Hepatocyte (in vitro differentiated cells): Measurements from ENCODE around the gene TUBGCP3. TPM values are rescaled to one million over a fixed set of nuclear protein-coding genes. Genes with fewer than 3 reads are reported as not detected.

Experiments used
- DNase-seq: peaks from one replicate; pipeline ENCODE4 v3.0.0-alpha.2; 2016; ENCODE audit warnings: low spot score
- H2AFZ ChIP-seq: fragments of 200-600 bp; sonication (generic); 2 replicates; pipeline ENCODE4 v1.6.0; 2016; ENCODE audit warnings: antibody characterized with exemption, mild to moderate bottlenecking
- H3K27ac ChIP-seq: fragments of 200-600 bp; sonication (generic); 2 replicates; pipeline ENCODE4 v1.5.1; 2016; ENCODE audit warnings: mild to moderate bottlenecking
- H3K27me3 ChIP-seq: fragments of 200-600 bp; sonication (generic); 2 replicates; pipeline ENCODE4 v1.6.1; 2016
- H3K36me3 ChIP-seq: fragments of 200-600 bp; sonication (generic); replicated peaks from 2 replicates; pipeline ENCODE4 v1.5.1; 2016; ENCODE audit warnings: low read depth; ENCODE audit not compliant: insufficient read depth
- H3K4me1 ChIP-seq: fragments of 200-600 bp; sonication (generic); 2 replicates; pipeline ENCODE4 v1.5.1; 2016; ENCODE audit warnings: mild to moderate bottlenecking, moderate library complexity; ENCODE audit not compliant: insufficient read depth
- H3K4me2 ChIP-seq: fragments of 200-600 bp; sonication (generic); 2 replicates; pipeline ENCODE4 v1.6.0; 2016
- H3K4me3 ChIP-seq: fragments of 200-600 bp; sonication (generic); 2 replicates; pipeline ENCODE4 v1.5.1; 2016; ENCODE audit warnings: mild to moderate bottlenecking
- H3K79me2 ChIP-seq: fragments of 200-600 bp; sonication (generic); 2 replicates; pipeline ENCODE4 v1.6.0; 2017; ENCODE audit warnings: mild to moderate bottlenecking
- H3K9me2 ChIP-seq: fragments of 200-600 bp; sonication (generic); replicated peaks from 2 replicates; pipeline ENCODE4 v1.6.0; 2017; ENCODE audit warnings: mild to moderate bottlenecking; ENCODE audit not compliant: insufficient read depth
- H3K9me3 ChIP-seq: fragments of 200-600 bp; sonication (generic); 2 replicates; pipeline ENCODE4 v1.5.1; 2016; ENCODE audit warnings: low read depth, mild to moderate bottlenecking
- H4K20me1 ChIP-seq: fragments of 200-600 bp; sonication (generic); 2 replicates; pipeline ENCODE4 v1.6.0; 2016; ENCODE audit warnings: mild to moderate bottlenecking; ENCODE audit not compliant: insufficient read depth, poor library complexity, severe bottlenecking
- CTCF ChIP-seq: fragments of 200-600 bp; sonication (generic); IDR thresholded peaks from 2 replicates; pipeline ENCODE4 v1.5.1; 2016; ENCODE audit warnings: antibody characterized with exemption, mild to moderate bottlenecking; ENCODE audit not compliant: poor library complexity
- EZH2 ChIP-seq: fragments of 200-600 bp; sonication (generic); IDR thresholded peaks from 2 replicates; pipeline ENCODE4 v1.6.1; 2016; ENCODE audit warnings: antibody characterized with exemption, mild to moderate bottlenecking, borderline replicate concordance
- EZH2phosphoT487 ChIP-seq: fragments of 200-600 bp; sonication (generic); IDR thresholded peaks from one replicate; pipeline ENCODE4 v1.6.1; 2018; ENCODE audit warnings: antibody characterized with exemption, mild to moderate bottlenecking, low read depth, moderate library complexity; ENCODE audit not compliant: unreplicated experiment, severe bottlenecking
- WGBS: methylation state at CpG from one replicate; pipeline ENCODE4 v1.1.6; 2016; ENCODE audit warnings: low lambda C conversion rate; ENCODE audit errors: missing lambda C conversion rate; 5-methylcytosine and 5-hydroxymethylcytosine counted together
- polyA plus RNA-seq: library from polyadenylated mRNA; unstranded; fragments of >200 nt; fragmentation: Nextera tagmentation; extraction: Ambion mirVana; gene quantifications from 2 replicates; pipeline ENCODE4 v1.2.1, GENCODE V29; 2016
- total RNA-seq: library from RNA; depleted of rRNA; stranded (reverse); fragments of >200 nt; gene quantifications from 2 replicates; pipeline ENCODE4 v1.2.3, GENCODE V29; 2014

Gene TUBGCP3
- total and polyA plus RNA-seq, 2 experiments from 2014 or later, result 9.7 to 11.1 TPM

- no peaks in the 10 kb centered on the region for H4K20me1 ChIP-seq
- H2AFZ ChIP-seq, result no peak overlapping the region
- no peaks in the 10 kb centered on the region for H3K4me1 ChIP-seq
- no peaks in the 10 kb centered on the region for H3K36me3 ChIP-seq
- DNase-seq, result no peak
- no peaks in the 10 kb centered on the region for H3K9me2 ChIP-seq
- no peak overlapping the region for H3K27ac ChIP-seq
- H3K79me2 ChIP-seq, result no peaks in the 10 kb centered on the region
- H3K27me3 ChIP-seq, result no peaks in the 10 kb centered on the region
- H3K4me2 ChIP-seq, result no peak overlapping the region
- WGBS, result 95% methylated on average over 7 of the region's 7 CpGs
- TF ChIP-seq CTCF (no peak), EZH2phosphoT487 (no peak), EZH2 (no peak)
- H3K4me3 ChIP-seq, result no peak overlapping the region
- no peaks in the 10 kb centered on the region for H3K9me3 ChIP-seq
These were observed 108.6 kb downstream of the TUBGCP3 start for GRCh38 chr13:112479389-112479788.

- Histone ChIP-seq H4K20me1 (no peaks in the 10 kb centered on the region), H3K27ac (no peak overlapping the region), H3K4me3 (no peak overlapping the region), H3K9me2 (no peaks in the 10 kb centered on the region), H3K4me1 (no peaks in the 10 kb centered on the region), H3K36me3 (no peaks in the 10 kb centered on the region), H3K9me3 (no peaks in the 10 kb centered on the region), H3K79me2 (no peaks in the 10 kb centered on the region), H3K27me3 (no peaks in the 10 kb centered on the region), H3K4me2 (no peak overlapping the region), H2AFZ (no peak overlapping the region)
- WGBS, result 91% methylated on average over 9 of the region's 9 CpGs
- DNase-seq, result no peak
- TF ChIP-seq CTCF, result no peak
These were observed 110.8 kb downstream of the TUBGCP3 start for GRCh38 chr13:112477070-112477619.

- no peak overlapping the region for H2AFZ ChIP-seq
- no peaks in the 10 kb centered on the region for H4K20me1 ChIP-seq
- H3K4me3 ChIP-seq, result no peak overlapping the region
- WGBS, result 74% methylated on average over 1 of the region's 1 CpG
- DNase-seq, result no peak
- no peaks in the 10 kb centered on the region for H3K9me2 ChIP-seq
- TF ChIP-seq EZH2, result no peak
- no peak for TF ChIP-seq EZH2phosphoT487
- TF ChIP-seq CTCF, result no peak
- no peak overlapping the region for H3K27ac ChIP-seq
- H3K27me3 ChIP-seq, result no peaks in the 10 kb centered on the region
- H3K4me2 ChIP-seq, result no peak overlapping the region
- H3K79me2 ChIP-seq, result no peaks in the 10 kb centered on the region
- no peaks in the 10 kb centered on the region for H3K9me3 ChIP-seq
- no peaks in the 10 kb centered on the region for H3K4me1 ChIP-seq
- H3K36me3 ChIP-seq, result no peaks in the 10 kb centered on the region
These were observed 112.1 kb downstream of the TUBGCP3 start for GRCh38 chr13:112475889-112476288.

GRCh38 chr13:112474869-112475268, 113.1 kb downstream of the TUBGCP3 start:
- no peaks in the 10 kb centered on the region for H3K79me2 ChIP-seq
- no peaks in the 10 kb centered on the region for H4K20me1 ChIP-seq
- DNase-seq, result no peak
- no peak overlapping the region for H2AFZ ChIP-seq
- 80% methylated on average over 8 of the region's 8 CpGs for WGBS
- H3K9me3 ChIP-seq, result no peaks in the 10 kb centered on the region
- H3K27ac ChIP-seq, result no peak overlapping the region
- H3K9me2 ChIP-seq, result no peaks in the 10 kb centered on the region
- H3K36me3 ChIP-seq, result no peaks in the 10 kb centered on the region
- H3K4me2 ChIP-seq, result no peak overlapping the region
- TF ChIP-seq EZH2 (no peak), EZH2phosphoT487 (no peak), CTCF (no peak)
- no peak overlapping the region for H3K4me3 ChIP-seq
- no peaks in the 10 kb centered on the region for H3K4me1 ChIP-seq
- H3K27me3 ChIP-seq, result no peaks in the 10 kb centered on the region
